ENCODE results near the gene EVPL. TPM values are rescaled to one million over a fixed set of nuclear protein-coding genes. Genes with fewer than 3 reads are reported as not detected.
"Not testable (repeated sequence)": the region's sequence is repeated elsewhere in the genome, so short reads cannot be mapped to it uniquely, and the experiment has no call there.

Gene EVPL
- total RNA-seq, 2 experiments from 2014 or later = 5.1 to 9.9 TPM

GRCh38 chr17:76065775-76066174 lies 38.7 kb upstream of the EVPL start:
- no TSS peak for BruUV-seq (replicated peaks)
- DNase-seq (ENCODE audit: low spot score) = no peak
- Histone ChIP-seq H3K27ac (ENCODE audit: low read depth, low read length, poor library complexity, severe bottlenecking) (no peak overlapping the region), H4K20me1 (ENCODE audit: insufficient read depth, low read length) (0 out of 2 replicates have a peak, but pooled peaks cover 2% of the 10 kb centered on the region), H3K79me2 (ENCODE audit: insufficient read depth, low read depth, low read length) (peaks cover 27% of the 10 kb centered on the region), H3K4me1 (ENCODE audit: insufficient read depth, low read length, poor library complexity, severe bottlenecking) (peaks cover 21% of the 10 kb centered on the region), H3K9me2 (ENCODE audit: insufficient read depth, low read length) (no peaks in the 10 kb centered on the region), H3K9me3 (ENCODE audit: low read length) (no peaks in the 10 kb centered on the region), H3K4me2 (ENCODE audit: low read length) (no peak overlapping the region), H3K4me3 (ENCODE audit: low read depth, low read length, poor library complexity, severe bottlenecking) (no peak overlapping the region), H2AFZ (ENCODE audit: low read length) (no peak overlapping the region), H3K36me3 (ENCODE audit: insufficient read depth, low read length) (peaks cover 86% of the 10 kb centered on the region)
- no peak for TF ChIP-seq EZH2phosphoT487 (IDR thresholded peaks at IDR 0.05; ENCODE audit: borderline replicate concordance, low read depth, low read length)
- no peak for TF ChIP-seq CTCF (conservative IDR thresholded peaks at IDR 0.05; ENCODE audit: low read length)
- intact Hi-C loops (cut with micrococcal nuclease; ENCODE audit: unreplicated experiment) = no loop called here
- ChIA-PET POLR2A (interaction anchor here (0.5 to 2.0 kb wide), 4 partner anchors 10 to 359 kb away, joined by 3 to 10 read pairs (median 6); no protein-coding TSS in a partner anchor), CTCF (ENCODE audit: unreplicated experiment) (interaction anchor here (0.6 kb wide), 2 partner anchors 770 to 1031 kb away, joined by 3 read pairs; no protein-coding TSS in a partner anchor)

- intact Hi-C loops (cut with micrococcal nuclease; ENCODE audit: unreplicated experiment) = no loop called here
- H4K20me1 ChIP-seq (ENCODE audit: insufficient read depth, low read length) = no peaks in the 10 kb centered on the region
- H3K36me3 ChIP-seq (ENCODE audit: insufficient read depth, low read length) = peaks cover 91% of the 10 kb centered on the region
- TF ChIP-seq EZH2phosphoT487 (IDR thresholded peaks at IDR 0.05; ENCODE audit: borderline replicate concordance, low read depth, low read length) (no peak), CTCF (conservative IDR thresholded peaks at IDR 0.05; ENCODE audit: low read length) (no peak)
- peak overlapping the region; percentile 36 for H3K27ac ChIP-seq (ENCODE audit: low read depth, low read length, poor library complexity, severe bottlenecking)
- no peaks in the 10 kb centered on the region for H3K9me3 ChIP-seq (ENCODE audit: low read length)
- no peaks in the 10 kb centered on the region for H3K9me2 ChIP-seq (ENCODE audit: insufficient read depth, low read length)
- no peak for DNase-seq (ENCODE audit: low spot score)
- no peak overlapping the region for H3K4me3 ChIP-seq (ENCODE audit: low read depth, low read length, poor library complexity, severe bottlenecking)
- ChIA-PET CTCF (ENCODE audit: unreplicated experiment) (interaction anchor here (0.6 to 0.7 kb wide), 2 partner anchors 67 to 858 kb away, joined by 3 to 6 read pairs; no protein-coding TSS in a partner anchor), POLR2A (interaction anchor here (0.6 to 1.7 kb wide), 9 partner anchors 10 to 199 kb away, joined by 3 to 11 read pairs (median 4); no protein-coding TSS in a partner anchor)
- H2AFZ ChIP-seq (ENCODE audit: low read length) = peak overlapping the region; percentile 6; the same call in 1 of the 2 replicates
- peak overlapping the region; percentile 20; the same call in 1 of the 2 replicates for H3K4me2 ChIP-seq (ENCODE audit: low read length)
- peaks cover 10% of the 10 kb centered on the region; the same call in 1 of the 2 replicates for H3K79me2 ChIP-seq (ENCODE audit: insufficient read depth, low read depth, low read length)
- BruUV-seq (replicated peaks) = no TSS peak
- H3K4me1 ChIP-seq (ENCODE audit: insufficient read depth, low read length, poor library complexity, severe bottlenecking) = peaks cover 12% of the 10 kb centered on the region
These were observed 36.9 kb upstream of the EVPL start for GRCh38 chr17:76063875-76064546.

- peaks cover 91% of the 10 kb centered on the region for H3K36me3 ChIP-seq (ENCODE audit: insufficient read depth, low read length)
- POLR2A ChIA-PET = interaction anchor here (0.6 to 2.4 kb wide), 2 partner anchors 10 to 44 kb away, joined by 5 to 9 read pairs; no protein-coding TSS in a partner anchor
These were observed 31.2 kb upstream of the EVPL start for GRCh38 chr17:76058264-76058663.

More at GRCh38 chr17:76058264-76058663, 31.2 kb upstream of the EVPL start:
- BruUV-seq (replicated peaks); H3K4me1 ChIP-seq (ENCODE audit: insufficient read depth, low read length, poor library complexity, severe bottlenecking); H3K9me2 ChIP-seq (ENCODE audit: insufficient read depth, low read length); H2AFZ ChIP-seq (ENCODE audit: low read length); CTCF ChIA-PET (ENCODE audit: unreplicated experiment); H3K4me3 ChIP-seq (ENCODE audit: low read depth, low read length, poor library complexity, severe bottlenecking); intact Hi-C loops (cut with micrococcal nuclease; ENCODE audit: unreplicated experiment); DNase-seq (ENCODE audit: low spot score); H3K9me3 ChIP-seq (ENCODE audit: low read length); H3K79me2 ChIP-seq (ENCODE audit: insufficient read depth, low read depth, low read length); H4K20me1 ChIP-seq (ENCODE audit: insufficient read depth, low read length); H3K27ac ChIP-seq (ENCODE audit: low read depth, low read length, poor library complexity, severe bottlenecking); H3K4me2 ChIP-seq (ENCODE audit: low read length): not testable (repeated sequence)

Measured in OCI-LY7 (cell line).